ENCODE results near the gene RABGAP1. TPM values are rescaled to one million over a fixed set of nuclear protein-coding genes. Genes with fewer than 3 reads are reported as not detected.

Gene RABGAP1
- total and polyA plus RNA-seq, 10 of the 15 experiments (the other 5 are each of a cell fraction or from before 2014, with no cell fraction given): 2.6 to 31.6 (median 12.5) TPM

DNA sequence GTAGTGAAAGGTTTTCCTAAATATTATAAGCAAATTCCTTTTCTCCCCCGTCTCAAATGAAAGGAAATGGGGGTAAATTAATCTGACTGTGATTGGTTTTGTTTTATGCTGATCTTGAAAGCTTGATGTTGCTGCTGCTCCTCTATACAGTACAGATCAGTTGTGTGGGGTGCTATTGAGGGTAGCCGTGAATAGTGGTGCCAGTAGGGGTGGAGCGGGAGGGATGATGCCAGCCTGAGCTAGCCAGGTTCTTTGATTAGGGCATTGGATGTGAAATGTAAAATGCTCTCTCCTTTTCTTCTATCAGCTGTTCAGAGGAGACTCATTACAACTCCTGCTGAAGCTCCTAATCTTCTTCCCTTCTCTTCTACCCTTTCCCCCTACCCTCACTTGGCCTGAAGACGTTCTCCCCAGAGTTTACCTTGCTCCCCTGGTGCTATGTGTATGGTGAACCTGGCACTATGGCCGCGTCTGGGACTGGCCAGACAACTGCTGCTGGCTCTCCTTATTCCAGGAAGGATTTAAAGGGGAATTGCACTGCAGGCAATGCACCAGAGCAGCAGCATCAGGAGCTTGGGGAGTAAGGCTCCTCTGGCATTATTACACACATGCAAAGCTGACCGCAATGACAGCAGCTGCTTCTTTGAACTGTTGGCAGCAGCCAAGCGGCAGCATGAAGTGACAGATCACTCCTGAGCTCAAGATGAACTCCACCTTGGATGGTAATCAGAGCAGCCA is 93.2 kb downstream of the RABGAP1 start:
- FAIRE-seq (no peak), ATAC-seq (no peak), DNase-seq (ENCODE audit: low read depth, low spot score) (no peak)
- no TSS peak for BruUV-seq (replicated peaks)
- no peaks in the 10 kb centered on the region for H4K20me1 ChIP-seq (ENCODE audit: control insufficient read depth, insufficient read depth)
- intact Hi-C loops (cut with micrococcal nuclease; ENCODE audit: unreplicated experiment): no loop called here
- peaks cover 0 to 3% of the 10 kb centered on the region in 2 experiments; a peak in 3 of 4 replicates for H3K36me3 ChIP-seq (ENCODE audit: control insufficient read depth in 2 of 2, insufficient read depth in 2 of 2, low read length in 1 of 2)
- no peaks in the 10 kb centered on the region for H3K9me3 ChIP-seq (replicated peaks; ENCODE audit: control insufficient read depth, insufficient read depth, low read length)
- H2AFZ ChIP-seq (ENCODE audit: control insufficient read depth, low read depth, low read length): no peak overlapping the region
- ChIA-PET POLR2A (no interaction called here), CTCF (no interaction called here), SMC1A (ENCODE audit: uncharacterized antibody, unreplicated experiment) (interaction anchor here (1.1 kb wide), 1 partner anchor 14 kb away, joined by 3 read pairs; no protein-coding TSS in a partner anchor), RAD21 (ENCODE audit: unreplicated experiment) (no interaction called here)
- H3K4me1 ChIP-seq (ENCODE audit: control insufficient read depth, insufficient read depth, low read length): no peaks in the 10 kb centered on the region
- H3K27me3 ChIP-seq (replicated peaks in 1 of 2; ENCODE audit: control insufficient read depth in 2 of 2, insufficient read depth in 2 of 2, low read length in 1 of 2): no peaks in the 10 kb centered on the region
- H3K27ac ChIP-seq (ENCODE audit: control insufficient read depth, insufficient read depth): no peak overlapping the region
- in situ Hi-C loops (cut with MboI): no loop called here
- 97% methylated on average over 8 of the region's 8 CpGs for WGBS (ENCODE audit: insufficient coverage, insufficient replicate concordance, low lambda C conversion rate, missing lambda C conversion rate)
- no peak overlapping the region for H3K9ac ChIP-seq (ENCODE audit: control insufficient read depth, insufficient read depth, low read length)
- H3K4me2 ChIP-seq (ENCODE audit: control insufficient read depth, insufficient read depth): no peak overlapping the region
- H3K79me2 ChIP-seq (ENCODE audit: control insufficient read depth, insufficient read depth, low read length): no peaks in the 10 kb centered on the region
- no peak overlapping the region for H3K4me3 ChIP-seq
- TF ChIP-seq MYB (IDR thresholded peaks at IDR 0.05; ENCODE audit: borderline replicate concordance, low read depth, low read length) (no peak), RUNX3 (IDR thresholded peaks at IDR 0.05; ENCODE audit: low read length) (peak; percentile 59; the same call in 1 of the 2 replicates), YBX1 (IDR thresholded peaks at IDR 0.05) (no peak)

GRCh38 chr9:123034881-123035510 is 94.2 kb downstream of the RABGAP1 start:
- H3K79me2 ChIP-seq (ENCODE audit: control insufficient read depth, insufficient read depth, low read length): no peaks in the 10 kb centered on the region
- H2AFZ ChIP-seq (ENCODE audit: control insufficient read depth, low read depth, low read length): no peak overlapping the region
- CTCF ChIA-PET: interaction anchor here (1.0 to 1.1 kb wide), 2 partner anchors 12 to 58 kb away, joined by 3 read pairs; no protein-coding TSS in a partner anchor
- H3K27me3 ChIP-seq (replicated peaks in 1 of 2; ENCODE audit: control insufficient read depth in 2 of 2, insufficient read depth in 2 of 2, low read length in 1 of 2): no peaks in the 10 kb centered on the region
- H4K20me1 ChIP-seq (ENCODE audit: control insufficient read depth, insufficient read depth): no peaks in the 10 kb centered on the region
- POLR2A ChIA-PET: interaction anchor here (0.6 kb wide), 1 partner anchor 139 kb away, joined by 3 read pairs; no protein-coding TSS in a partner anchor
- SMC1A ChIA-PET (ENCODE audit: uncharacterized antibody, unreplicated experiment): interaction anchor here (0.7 to 1.3 kb wide), 2 partner anchors 8 to 315 kb away, joined by 3 read pairs; no protein-coding TSS in a partner anchor
- no peaks in the 10 kb centered on the region for H3K4me1 ChIP-seq (ENCODE audit: control insufficient read depth, insufficient read depth, low read length)
- WGBS (ENCODE audit: insufficient coverage, insufficient replicate concordance, low lambda C conversion rate, missing lambda C conversion rate): 97% methylated on average over 13 of the region's 13 CpGs
- intact Hi-C loops (cut with micrococcal nuclease; ENCODE audit: unreplicated experiment): no loop called here
- ATAC-seq (no peak), DNase-seq (ENCODE audit: low read depth, low spot score) (no peak), FAIRE-seq (no peak)
- no peak overlapping the region for H3K9ac ChIP-seq (ENCODE audit: control insufficient read depth, insufficient read depth, low read length)
- no peak overlapping the region for H3K27ac ChIP-seq (ENCODE audit: control insufficient read depth, insufficient read depth)
- in situ Hi-C loops (cut with MboI): no loop called here
- BruUV-seq (replicated peaks): no TSS peak
- RAD21 ChIA-PET (ENCODE audit: unreplicated experiment): no interaction called here
- H3K36me3 ChIP-seq (ENCODE audit: control insufficient read depth in 2 of 2, insufficient read depth in 2 of 2, low read length in 1 of 2): peaks cover 0 to 3% of the 10 kb centered on the region in 2 experiments; a peak in 3 of 4 replicates
- no peak overlapping the region for H3K4me3 ChIP-seq
- no peak overlapping the region for H3K4me2 ChIP-seq (ENCODE audit: control insufficient read depth, insufficient read depth)
- H3K9me3 ChIP-seq (replicated peaks; ENCODE audit: control insufficient read depth, insufficient read depth, low read length): no peaks in the 10 kb centered on the region
- no peak for TF ChIP-seq BRCA1 (IDR thresholded peaks at IDR 0.05; ENCODE audit: low read depth, low read length)
- no peak for TF ChIP-seq JUND (IDR thresholded peaks at IDR 0.05; ENCODE audit: low read depth, low read length)
- no peak for TF ChIP-seq CHD4 (IDR thresholded peaks at IDR 0.05)
- no peak for TF ChIP-seq CHD2 (IDR thresholded peaks at IDR 0.05; ENCODE audit: borderline replicate concordance, low read depth, low read length)
- TF ChIP-seq, protein P1, sequence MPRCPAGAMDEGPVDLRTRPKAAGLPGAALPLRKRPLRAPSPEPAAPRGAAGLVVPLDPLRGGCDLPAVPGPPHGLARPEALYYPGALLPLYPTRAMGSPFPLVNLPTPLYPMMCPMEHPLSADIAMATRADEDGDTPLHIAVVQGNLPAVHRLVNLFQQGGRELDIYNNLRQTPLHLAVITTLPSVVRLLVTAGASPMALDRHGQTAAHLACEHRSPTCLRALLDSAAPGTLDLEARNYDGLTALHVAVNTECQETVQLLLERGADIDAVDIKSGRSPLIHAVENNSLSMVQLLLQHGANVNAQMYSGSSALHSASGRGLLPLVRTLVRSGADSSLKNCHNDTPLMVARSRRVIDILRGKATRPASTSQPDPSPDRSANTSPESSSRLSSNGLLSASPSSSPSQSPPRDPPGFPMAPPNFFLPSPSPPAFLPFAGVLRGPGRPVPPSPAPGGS (IDR thresholded peaks at IDR 0.05; ENCODE audit: borderline replicate concordance, insufficient read depth, low read depth, low read length, poor library complexity, severe bottlenecking): no peak
- no peak for TF ChIP-seq CBX3 (IDR thresholded peaks at IDR 0.05; ENCODE audit: borderline replicate concordance, low read depth)
- TF ChIP-seq ZNF592 (IDR thresholded peaks at IDR 0.05): no peak
- TF ChIP-seq PML (IDR thresholded peaks at IDR 0.05; ENCODE audit: low read length): no peak
